NCI-H1417 treated with DMSO at 0.1 percent for 48 hours (cell line): ENCODE measurements around the gene MYL6B.

Source experiments
- DNase-seq: peaks from one replicate; lab custom pipeline; 2025; lab: John Stamatoyannopoulos, UW

The MYL6B gene

DNA sequence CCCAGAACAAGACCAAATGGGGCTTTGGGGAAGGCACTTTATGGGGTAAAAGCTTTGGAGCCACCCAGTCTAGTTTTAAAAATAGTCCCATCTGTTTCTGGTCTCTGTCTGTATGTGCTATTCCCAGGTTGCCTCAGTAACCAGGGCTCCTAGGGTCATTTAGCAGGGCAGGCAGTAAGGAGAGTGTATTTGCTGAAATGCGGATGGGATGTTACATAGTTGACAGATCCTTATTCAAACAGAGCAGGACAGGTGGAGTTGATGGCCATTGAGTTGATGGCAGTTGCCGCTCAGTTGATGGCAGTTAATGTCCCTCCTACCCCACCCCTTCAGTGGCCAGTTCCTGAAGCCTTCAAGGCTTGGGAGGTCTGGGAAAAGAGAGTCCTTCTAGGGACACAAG lies 29.8 kb upstream of the MYL6B start:
- DNase-seq: no peak

DNA sequence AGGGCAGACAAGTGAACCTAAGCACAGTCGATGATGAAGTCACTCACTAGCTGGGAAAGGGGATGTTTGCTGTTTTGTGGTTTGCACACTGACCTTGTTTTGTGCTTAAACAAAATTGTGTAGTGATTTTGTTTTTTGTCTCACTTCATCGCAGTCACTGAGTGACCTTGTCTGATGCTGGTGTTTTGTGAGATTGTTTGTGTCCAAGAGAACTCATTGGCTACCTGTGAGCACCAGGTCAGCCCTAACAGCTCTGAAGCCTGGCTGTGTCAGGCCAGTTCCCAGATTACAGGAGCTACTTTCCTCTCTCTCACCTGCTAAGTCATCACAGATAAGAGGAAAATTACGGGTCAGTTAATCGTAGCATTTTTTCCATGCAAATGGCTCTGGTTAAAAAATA lies 28.3 kb upstream of the MYL6B start:
- no peak for DNase-seq

GRCh38 chr12:56126732-56127239 lies 25.6 kb upstream of the MYL6B start:
- DNase-seq: no peak

- no peak for DNase-seq
Observed at GRCh38 chr12:56127485-56127887, 24.9 kb upstream of the MYL6B start.

- DNase-seq: peak; percentile 97
Observed at GRCh38 chr12:56127888-56128669, 24.3 kb upstream of the MYL6B start, which contains the start of gene ESYT1. TSS of gene ESYT1 (plus strand) at chr12:56128267. CDS start at chr12:56128320, 53 bp downstream.

DNA sequence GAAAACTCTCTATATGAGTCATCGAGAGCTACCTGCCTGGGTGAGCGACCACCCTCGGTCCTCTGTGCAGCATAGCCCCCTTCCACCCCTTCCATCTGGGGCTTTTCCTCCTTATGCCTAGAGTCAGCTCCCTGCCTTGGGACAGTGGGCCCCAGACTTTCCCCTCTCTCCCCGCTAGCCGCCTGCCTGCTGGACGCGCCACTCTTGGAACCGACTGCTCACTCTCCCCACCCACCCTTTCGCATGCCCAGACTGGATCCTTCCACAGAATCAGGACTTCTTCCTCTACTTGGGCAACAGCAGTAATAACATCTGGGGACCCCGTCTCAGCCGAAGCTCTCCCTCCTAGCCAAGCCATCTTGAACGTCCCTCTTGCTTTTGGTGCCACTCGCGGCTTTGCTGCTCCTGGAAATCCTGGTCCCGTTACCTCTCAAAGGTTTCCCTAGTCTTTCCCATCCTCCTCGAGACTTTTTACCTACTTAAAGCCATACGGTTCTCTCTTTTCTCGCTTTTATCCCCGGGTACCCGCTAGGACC lies 23.6 kb upstream of the MYL6B start:
- DNase-seq: no peak

GRCh38 chr12:56129206-56129941 lies 23.0 kb upstream of the MYL6B start:
- DNase-seq: no peak

- DNase-seq: no peak
Observed at GRCh38 chr12:56129942-56130495, 22.4 kb upstream of the MYL6B start.

- no peak for DNase-seq
Observed at GRCh38 chr12:56130876-56131275, 21.5 kb upstream of the MYL6B start.

DNA sequence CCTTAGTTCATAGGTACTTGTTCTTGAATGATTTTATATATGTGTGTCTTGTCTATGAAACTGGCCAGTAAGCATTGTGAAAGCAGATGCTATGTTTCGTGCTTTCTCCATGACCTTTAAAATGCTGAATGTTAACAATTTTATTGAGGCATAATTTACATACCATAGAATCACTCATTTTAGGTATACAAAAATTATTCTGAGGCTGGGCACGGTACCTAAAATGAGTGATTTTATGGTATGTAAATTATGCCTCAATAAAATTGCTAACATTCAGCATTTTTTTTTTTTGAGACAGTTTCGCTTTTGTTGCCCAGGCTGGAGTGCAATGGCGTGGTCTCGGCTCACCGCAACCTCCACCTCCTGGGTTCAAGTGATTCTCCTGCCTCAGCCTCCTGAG lies 17.5 kb upstream of the MYL6B start:
- DNase-seq: no peak

DNA sequence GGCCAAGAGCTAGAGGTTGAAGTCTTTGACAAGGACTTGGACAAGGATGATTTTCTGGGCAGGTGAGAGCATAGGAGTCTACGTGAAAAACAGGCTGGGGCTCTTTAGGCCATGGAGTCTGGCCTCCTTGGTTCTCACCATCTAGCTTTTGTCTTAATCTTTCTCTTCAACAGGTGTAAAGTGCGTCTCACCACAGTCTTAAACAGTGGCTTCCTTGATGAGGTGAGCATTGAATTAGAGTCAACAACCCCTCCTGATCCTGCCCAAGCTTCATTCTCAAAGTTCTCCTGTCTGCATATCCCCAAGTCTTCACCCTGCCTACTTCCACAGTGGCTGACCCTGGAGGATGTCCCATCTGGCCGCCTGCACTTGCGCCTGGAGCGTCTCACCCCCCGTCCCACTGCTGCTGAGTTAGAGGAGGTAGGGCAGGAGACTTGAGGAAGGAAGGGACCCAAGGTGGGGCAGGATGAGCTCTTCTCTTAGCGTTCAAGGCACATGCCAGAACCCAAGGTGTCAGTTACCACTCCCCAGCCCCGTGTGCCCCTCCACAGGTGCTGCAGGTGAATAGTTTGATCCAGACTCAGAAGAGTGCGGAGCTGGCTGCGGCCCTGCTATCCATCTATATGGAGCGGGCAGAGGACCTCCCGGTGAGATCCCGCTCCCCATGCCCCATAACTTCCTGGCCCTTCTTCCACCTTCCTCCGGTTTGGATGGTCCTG lies 14.4 kb upstream of the MYL6B start:
- no peak for DNase-seq

- DNase-seq: no peak
Observed at GRCh38 chr12:56141946-56142784, 10.2 kb upstream of the MYL6B start.

DNA sequence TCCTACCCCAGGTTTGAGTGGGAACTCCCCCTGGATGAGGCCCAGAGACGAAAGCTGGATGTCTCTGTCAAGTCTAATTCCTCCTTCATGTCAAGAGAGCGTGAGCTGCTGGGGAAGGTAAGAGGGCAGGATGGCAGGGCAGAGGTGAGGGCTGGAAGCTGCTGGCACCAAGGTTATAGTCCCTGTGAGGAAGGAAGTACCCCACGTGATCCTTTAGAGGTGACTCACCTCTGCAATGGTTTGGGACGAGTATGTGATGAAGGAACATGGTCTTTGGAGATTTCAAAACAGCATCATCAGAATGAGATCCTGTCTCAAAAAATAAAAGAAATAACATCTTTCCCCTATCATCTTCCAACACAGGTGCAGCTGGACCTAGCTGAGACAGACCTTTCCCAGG lies 9.2 kb upstream of the MYL6B start:
- DNase-seq: no peak

GRCh38 chr12:56143870-56144269 lies 8.5 kb upstream of the MYL6B start:
- DNase-seq: no peak

DNA sequence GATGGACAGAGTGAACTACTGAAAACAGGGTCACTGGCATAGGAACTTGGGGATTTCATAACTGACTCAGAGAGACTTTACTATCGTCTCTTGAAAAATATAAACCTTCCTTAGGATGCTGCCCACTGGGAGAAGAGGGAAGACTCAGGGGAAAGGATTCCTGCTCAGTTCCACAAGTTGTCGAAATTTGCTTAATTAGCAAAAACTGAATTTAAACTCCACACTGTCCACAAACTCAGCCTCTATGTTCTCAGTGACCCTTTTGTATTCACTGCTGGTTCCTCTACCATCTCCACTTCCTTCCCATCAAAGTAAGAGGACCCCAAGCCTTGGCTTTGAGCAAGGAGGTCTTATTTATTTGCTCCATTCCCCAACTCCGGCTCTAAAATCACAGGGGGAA lies 7.2 kb upstream of the MYL6B start:
- DNase-seq: no peak

- DNase-seq: no peak
Observed at GRCh38 chr12:56146492-56147460, 5.6 kb upstream of the MYL6B start.

- no peak for DNase-seq
Observed at GRCh38 chr12:56150563-56150962, 1.8 kb upstream of the MYL6B start.

GRCh38 chr12:56151672-56152131 lies 685 bp upstream of the MYL6B start:
- no peak for DNase-seq

DNA sequence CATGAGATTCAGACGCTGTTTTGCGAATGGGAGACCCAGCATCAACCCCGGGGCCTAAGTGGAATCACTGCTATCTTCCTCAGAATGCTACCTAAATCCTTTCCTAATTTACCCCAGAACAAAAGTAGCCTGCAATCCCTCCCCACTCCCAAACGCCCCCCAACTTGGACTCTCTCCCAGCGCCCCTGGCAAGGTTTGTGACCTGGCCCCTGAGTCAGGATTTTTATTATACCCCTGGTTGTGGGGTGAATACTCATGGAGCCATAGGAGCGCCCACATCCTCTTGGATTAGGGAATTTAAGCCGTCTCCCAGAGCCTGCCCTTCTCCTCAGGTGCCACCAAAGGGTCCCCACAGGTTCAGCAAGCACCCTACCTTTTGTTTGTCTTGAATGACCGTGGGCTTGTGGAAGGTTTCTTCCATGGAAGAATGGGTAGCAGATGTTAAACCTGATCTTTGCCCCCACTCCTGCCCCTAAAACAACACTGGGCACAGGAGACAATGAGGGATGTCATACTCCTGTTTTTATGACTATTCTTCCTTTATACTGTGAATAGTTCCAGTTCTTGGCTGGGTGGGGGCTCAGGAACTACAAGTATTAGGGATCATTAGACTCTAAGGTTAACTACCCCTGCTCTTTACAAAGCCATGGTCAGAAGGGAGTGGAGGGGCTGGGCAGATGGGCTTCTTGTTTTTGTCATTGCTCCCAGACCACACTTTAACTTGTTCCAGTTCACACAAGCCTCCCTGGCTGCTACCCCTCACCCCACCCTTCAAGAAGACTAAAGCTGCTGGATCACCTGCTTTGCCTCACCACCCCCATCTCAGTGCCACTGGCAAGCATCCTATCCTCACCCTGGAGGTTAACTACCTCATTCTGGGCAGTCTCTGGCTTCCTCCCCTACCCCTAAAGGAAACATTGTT lies 630 bp downstream of the MYL6B start:
- no peak for DNase-seq
